ENCODE results near the gene POU2F3. TPM values are rescaled to one million over a fixed set of nuclear protein-coding genes. Genes with fewer than 3 reads are reported as not detected.

Gene POU2F3
- total and polyA plus RNA-seq, 2 of the 8 experiments (the other 6 are each of a cell fraction or from before 2014, with no cell fraction given), result 1.0 to 2.1 TPM

DNA sequence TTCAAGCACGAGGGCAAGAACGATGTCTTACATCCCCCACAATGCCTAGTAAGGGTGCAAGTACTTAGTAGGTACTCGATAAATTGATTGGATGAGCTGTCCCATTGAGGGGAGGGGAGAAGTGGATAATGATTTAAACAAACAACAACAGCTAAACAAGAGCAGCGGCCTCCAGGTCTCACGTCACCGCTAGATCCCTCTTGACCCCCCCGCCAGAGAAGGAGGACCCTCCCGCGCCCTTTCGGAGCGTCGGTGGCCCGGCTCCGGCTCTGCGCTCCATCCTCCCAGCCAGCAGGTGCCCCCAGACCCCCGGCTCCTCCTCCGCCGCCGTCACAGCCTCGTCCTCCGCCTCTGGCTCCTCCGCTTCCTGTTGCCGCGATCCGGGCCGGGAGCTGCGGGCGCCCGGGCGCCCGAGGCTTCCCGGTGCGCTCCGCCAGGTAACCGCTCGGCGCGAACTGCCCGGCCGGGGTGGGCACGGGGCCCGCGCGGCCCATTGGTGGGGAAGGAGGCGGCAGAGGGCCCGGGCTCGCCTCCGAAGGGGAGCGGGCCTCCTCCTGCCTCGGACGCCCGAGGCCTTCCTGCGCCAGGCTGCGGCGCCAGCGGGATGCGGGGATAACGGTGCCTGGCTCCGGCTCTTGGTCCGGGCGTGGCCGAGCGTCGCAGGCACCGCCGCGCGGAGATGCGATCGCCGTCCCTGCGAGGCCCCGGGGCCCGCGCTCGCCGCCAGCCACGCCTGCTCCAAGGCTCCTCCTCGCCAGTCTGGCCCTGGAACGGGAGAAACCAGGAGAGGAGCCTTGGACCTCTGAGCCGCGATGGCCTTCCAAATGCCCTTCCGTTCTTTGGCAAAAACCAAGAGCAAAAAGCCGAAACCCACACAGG, 85.2 kb downstream of the POU2F3 start, which contains the start of gene TLCD5 (continued):
- TF ChIP-seq CHD2 (IDR thresholded peaks at IDR 0.05; ENCODE audit: low read length), result no peak
- TF ChIP-seq CHD1 (IDR thresholded peaks at IDR 0.05; ENCODE audit: low read depth, low read length), result no peak
- no peak for TF ChIP-seq CBX5 (IDR thresholded peaks at IDR 0.05; ENCODE audit: low read depth, low read length)
- TF ChIP-seq RFX5 (IDR thresholded peaks at IDR 0.05; ENCODE audit: borderline replicate concordance, low read depth, low read length), result no peak
- TF ChIP-seq KDM5A (IDR thresholded peaks at IDR 0.05; ENCODE audit: low read length), result no peak
- TF ChIP-seq SP1 (IDR thresholded peaks at IDR 0.05; ENCODE audit: low read depth, low read length), result no peak; the same call in 1 of the 2 replicates
- peak; percentile 84 for TF ChIP-seq SRF (IDR thresholded peaks at IDR 0.05; ENCODE audit: low read depth, low read length)
- TF ChIP-seq JUND (IDR thresholded peaks at IDR 0.05; ENCODE audit: low read length), result peak; percentile 7; the same call in 1 of the 2 replicates
- peak; percentile 88 for TF ChIP-seq KDM1A (IDR thresholded peaks at IDR 0.05; ENCODE audit: borderline replicate concordance, low read length)
- TF ChIP-seq, protein P1, sequence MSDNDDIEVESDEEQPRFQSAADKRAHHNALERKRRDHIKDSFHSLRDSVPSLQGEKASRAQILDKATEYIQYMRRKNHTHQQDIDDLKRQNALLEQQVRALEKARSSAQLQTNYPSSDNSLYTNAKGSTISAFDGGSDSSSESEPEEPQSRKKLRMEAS (IDR thresholded peaks at IDR 0.05), result peak; percentile 26
- no peak for TF ChIP-seq JUN (IDR thresholded peaks at IDR 0.05; ENCODE audit: low read depth, low read length)
- no peak for TF ChIP-seq HDAC6 (IDR thresholded peaks at IDR 0.05; ENCODE audit: low read depth, low read length)
- peak; percentile 36; the same call in 1 of the 2 replicates for TF ChIP-seq RBBP5 (IDR thresholded peaks at IDR 0.05; ENCODE audit: borderline replicate concordance, low read depth, low read length)
- no peak for TF ChIP-seq EGR1 (IDR thresholded peaks at IDR 0.05; ENCODE audit: borderline replicate concordance, low read depth, low read length)
- 0 out of 2 replicates have a peak, but pooled peaks have one; percentile 4 for TF ChIP-seq RXRA (IDR thresholded peaks at IDR 0.05; ENCODE audit: insufficient read depth, low read depth, low read length)
- TF ChIP-seq, protein P2, sequence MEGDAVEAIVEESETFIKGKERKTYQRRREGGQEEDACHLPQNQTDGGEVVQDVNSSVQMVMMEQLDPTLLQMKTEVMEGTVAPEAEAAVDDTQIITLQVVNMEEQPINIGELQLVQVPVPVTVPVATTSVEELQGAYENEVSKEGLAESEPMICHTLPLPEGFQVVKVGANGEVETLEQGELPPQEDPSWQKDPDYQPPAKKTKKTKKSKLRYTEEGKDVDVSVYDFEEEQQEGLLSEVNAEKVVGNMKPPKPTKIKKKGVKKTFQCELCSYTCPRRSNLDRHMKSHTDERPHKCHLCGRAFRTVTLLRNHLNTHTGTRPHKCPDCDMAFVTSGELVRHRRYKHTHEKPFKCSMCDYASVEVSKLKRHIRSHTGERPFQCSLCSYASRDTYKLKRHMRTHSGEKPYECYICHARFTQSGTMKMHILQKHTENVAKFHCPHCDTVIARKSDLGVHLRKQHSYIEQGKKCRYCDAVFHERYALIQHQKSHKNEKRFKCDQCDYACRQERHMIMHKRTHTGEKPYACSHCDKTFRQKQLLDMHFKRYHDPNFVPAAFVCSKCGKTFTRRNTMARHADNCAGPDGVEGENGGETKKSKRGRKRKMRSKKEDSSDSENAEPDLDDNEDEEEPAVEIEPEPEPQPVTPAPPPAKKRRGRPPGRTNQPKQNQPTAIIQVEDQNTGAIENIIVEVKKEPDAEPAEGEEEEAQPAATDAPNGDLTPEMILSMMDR (IDR thresholded peaks at IDR 0.05; ENCODE audit: control extremely low read depth in 1 of 3, insufficient read depth in 1 of 3, low read depth in 1 of 3, low read length in 3 of 3), result peak; percentile 19 to 59 (median 30)
- no peak for TF ChIP-seq EZH2 (IDR thresholded peaks at IDR 0.05; ENCODE audit: low read depth, low read length, severe bottlenecking)
- 0 out of 2 replicates have a peak, but pooled peaks have one; percentile 18 for TF ChIP-seq GABPA (IDR thresholded peaks at IDR 0.05; ENCODE audit: borderline replicate concordance, insufficient read depth, low read length)
- peak in 1 of 2 experiments; percentile 22; a peak in 1 of 4 replicates for TF ChIP-seq RAD21 (IDR thresholded peaks at IDR 0.05 in 1 of 2, conservative IDR thresholded peaks at IDR 0.05 in 1 of 2; ENCODE audit: low read depth in 2 of 2, low read length in 2 of 2)
- no peak for TF ChIP-seq CBX8 (IDR thresholded peaks at IDR 0.05; ENCODE audit: borderline replicate concordance, low read depth, low read length)
